Nucleus accumbens (tissue), 56 donors: Measurements from ENCODE around the gene TFAP2E.

Experiments used
- DNase-seq, 56 donors: peaks; one replicate each; lab custom pipeline; 2025; lab: John Stamatoyannopoulos, UW

TFAP2E gene

DNA sequence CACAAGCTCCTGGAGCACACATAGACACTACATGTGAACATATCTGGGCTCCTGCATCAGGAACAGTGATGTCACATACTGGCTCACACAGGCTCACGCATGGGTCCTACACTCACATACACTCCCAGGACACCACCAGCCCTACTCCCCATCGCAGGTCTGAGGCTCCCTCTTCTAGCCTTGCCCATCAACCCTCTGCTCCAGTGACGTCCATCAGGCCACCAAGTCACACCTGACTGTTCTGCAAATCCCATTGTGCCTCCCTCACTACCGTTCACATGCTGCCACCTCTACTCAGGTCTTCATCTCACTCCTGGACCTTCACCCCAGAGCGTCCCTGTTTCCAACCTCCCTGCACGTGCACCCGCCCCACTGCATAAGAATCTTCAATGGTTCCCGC is 18.1 kb downstream of the TFAP2E start:
- no peak for DNase-seq

DNA sequence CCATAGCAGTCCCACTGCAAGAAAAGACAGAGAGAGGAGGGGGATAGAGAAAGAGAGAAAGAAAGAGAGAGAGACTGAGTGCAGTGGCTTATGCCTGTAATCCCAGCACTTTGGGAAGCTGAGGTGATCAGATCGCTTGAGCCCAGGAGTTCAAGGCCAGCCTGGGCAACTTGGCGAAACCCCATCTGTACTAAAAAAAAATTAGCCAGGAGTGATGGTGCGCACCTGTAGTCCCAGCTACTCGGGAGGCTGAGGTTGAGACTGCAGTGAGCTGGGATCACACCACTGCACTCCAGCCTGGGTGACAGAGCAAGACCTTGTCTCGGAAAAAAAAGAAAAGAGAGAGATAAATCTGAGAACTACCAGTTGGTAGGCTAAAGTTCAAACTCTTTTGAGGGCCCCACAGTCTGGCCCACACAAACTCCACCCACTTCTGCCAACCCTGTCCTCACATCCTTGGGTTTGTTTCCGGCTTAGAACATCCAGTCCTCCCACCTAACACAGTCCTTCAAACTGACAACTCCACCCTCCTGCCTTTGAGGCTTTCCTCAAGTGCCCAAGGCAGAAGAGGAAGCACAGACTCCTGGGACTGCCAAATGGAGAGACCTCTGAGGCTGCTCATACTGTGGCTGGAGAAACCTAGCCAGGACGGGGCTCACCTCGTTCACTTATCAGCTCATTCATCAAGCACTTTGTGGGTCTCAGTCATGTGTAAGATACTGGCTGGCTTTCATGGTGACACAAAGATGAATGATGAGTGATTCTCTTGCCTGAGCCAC is 20.1 kb downstream of the TFAP2E start:
- no peak for DNase-seq

DNA sequence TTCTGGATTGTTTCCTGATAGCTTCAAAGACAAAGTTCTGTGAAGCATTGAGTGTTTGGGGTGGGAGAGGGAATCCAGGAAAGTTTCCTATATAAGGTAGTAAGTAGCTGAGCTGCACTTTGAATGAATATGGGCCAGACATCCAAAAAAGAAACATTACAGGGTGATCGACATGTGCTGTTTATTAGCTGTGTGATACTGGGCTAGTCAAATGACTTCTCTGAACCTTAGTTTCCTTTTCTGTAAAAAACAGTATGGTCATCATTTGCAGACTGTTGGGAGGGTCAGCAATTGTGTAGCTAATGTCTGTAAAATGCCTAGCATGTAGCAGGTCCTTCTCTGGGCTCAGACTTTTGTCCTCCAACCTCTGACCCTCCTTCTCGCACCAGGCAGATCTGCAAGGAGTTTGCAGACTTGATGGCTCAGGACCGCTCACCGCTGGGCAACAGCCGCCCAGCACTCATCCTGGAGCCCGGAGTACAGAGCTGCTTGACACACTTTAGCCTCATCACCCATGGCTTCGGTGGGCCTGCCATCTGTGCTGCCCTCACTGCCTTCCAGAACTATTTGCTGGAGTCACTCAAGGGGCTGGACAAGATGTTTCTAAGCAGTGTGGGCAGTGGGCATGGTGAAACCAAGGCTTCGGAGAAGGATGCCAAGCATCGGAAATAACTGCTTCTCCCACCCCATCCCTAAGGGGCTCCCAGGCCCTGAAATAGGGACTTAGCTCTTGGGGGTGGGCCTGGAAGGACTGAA is 21.1 kb downstream of the TFAP2E start:
- no peak for DNase-seq

DNA sequence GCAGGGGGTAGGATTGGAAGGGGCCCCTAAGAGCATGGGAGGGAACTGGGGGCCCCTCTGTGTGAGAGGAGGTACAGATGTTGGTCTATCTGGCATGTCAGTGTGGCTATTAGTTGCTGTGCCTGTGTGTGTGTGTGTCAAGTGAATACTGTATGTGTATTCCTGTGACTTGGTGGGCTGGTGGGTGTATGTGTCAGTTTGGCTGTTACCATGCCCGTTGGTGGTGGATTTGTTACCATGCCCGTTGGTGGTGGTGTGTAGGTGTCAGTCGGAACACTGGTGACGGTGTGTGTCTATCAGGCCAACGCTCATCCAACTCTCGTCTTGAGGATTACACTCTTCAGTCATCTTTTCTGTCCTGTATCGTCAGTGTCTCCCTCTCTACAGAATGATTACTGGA is 22.6 kb downstream of the TFAP2E start:
- no peak for DNase-seq

DNA sequence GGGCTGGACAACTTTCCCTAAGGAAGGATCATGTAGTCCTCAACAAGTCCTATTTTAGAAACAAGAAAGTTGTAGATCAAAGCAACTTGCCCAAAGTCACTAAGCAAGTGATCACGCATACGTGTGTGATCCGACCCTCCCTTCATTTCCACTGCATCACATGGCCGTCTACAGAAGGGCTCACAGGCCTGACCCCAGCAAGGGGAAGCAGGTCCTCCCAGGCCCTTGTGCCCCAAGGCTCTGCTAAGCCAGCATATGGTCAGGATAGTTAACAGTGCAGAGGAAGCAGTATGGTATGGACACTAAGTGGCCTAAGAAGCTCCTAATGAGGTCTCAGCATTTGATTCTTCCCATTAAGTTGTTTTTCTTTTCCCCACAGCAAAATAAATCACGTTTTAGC is 24.8 kb downstream of the TFAP2E start:
- DNase-seq: no peak

DNA sequence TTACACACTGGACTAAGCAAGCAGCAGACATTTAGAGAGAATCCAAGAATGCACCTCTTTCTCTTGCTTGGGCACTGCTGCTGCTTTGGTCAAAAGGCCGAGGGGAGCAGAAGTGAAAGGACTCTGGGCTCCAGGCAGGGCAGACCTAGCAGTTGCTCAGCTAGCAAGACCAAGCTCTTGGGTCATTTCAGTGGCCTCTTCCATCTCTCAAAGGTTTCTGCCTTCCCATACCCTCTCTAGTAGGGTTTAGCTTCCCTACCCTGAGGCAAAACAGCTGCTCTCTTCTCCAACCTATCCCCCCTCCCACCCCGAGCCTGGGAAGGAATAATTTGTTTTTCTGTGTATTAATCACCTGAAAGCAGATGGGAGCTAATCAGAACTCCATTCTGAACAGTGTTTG is 25.8 kb downstream of the TFAP2E start:
- DNase-seq: no peak

DNA sequence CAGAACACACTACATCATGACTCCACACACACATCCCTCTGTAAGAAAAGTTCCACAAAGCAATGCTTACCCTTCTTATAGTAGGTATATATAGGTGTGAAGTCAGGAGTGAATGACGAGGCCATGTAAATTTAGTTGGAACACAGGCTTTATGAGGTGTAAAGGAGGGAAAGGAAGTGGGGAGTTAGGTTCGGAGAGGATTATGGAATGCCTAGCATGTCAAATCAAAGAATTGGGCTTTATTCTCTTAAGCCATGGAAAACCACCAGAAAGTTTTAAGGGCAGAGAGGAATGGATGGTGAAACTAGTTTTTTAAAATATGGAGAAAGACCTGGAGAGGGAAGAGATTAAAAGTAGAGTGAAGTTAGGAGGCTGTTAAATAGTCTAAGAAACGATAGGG is 26.3 kb downstream of the TFAP2E start:
- DNase-seq: no peak

DNA sequence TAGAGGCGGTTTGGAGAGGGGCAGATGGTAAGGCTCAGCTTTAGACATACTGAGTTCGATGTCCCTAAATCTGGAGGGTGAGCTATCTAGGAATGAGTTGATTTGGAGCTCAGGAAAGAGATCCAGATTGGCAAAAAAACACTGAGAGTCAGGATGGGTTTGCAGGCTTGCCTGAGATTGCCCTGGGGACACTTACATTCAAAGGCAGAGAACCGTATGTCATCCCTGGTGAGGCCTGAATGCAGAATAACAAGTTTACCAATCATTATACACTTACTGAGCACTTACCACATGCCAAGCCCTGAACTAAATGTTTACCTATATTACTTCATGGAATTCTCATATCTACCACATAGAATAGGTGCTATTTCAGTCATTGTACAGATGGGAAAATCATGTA is 27.5 kb downstream of the TFAP2E start:
- no peak for DNase-seq

DNA sequence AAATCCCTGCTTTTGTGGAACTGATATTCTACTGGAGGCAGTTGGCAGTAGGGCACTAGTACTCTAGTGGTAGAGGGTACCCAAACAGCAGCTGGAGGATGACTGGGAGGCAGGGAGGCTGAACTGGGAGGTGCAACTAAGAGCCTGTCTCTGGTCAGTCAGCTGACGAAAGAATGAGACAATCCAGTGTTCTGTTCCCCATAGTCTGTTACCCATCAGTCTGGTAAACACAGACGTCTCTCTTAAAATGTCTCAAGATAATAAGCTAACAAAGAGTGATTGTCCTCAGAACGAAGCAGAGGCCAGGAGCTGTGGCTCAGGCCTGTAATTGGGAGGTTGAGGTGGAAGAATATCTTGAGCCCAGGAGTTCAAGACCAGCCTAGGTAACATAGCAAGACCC is 30.4 kb downstream of the TFAP2E start:
- peak in 6 of 56 donors; percentile 3 to 30 (median 14) for DNase-seq

DNA sequence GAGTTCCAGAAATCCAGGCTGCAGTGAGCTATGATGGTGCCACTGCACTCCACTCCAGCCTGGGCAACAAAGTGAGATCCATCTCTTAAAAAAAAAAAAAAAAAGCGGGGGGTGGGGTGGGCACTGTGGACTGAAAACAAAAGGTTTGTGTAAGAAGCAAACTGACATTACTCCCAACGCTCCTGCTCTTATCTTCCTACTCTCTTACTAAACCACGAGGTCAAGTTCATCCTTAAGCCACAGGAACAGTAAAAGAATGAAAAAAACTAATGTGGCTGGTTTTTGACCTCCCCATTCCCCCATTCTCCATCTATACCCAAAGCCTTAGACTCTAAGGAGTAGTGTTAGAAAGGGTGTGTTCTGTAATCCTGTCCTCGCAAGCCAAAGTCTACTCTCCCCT is 30.8 kb downstream of the TFAP2E start:
- no peak for DNase-seq

DNA sequence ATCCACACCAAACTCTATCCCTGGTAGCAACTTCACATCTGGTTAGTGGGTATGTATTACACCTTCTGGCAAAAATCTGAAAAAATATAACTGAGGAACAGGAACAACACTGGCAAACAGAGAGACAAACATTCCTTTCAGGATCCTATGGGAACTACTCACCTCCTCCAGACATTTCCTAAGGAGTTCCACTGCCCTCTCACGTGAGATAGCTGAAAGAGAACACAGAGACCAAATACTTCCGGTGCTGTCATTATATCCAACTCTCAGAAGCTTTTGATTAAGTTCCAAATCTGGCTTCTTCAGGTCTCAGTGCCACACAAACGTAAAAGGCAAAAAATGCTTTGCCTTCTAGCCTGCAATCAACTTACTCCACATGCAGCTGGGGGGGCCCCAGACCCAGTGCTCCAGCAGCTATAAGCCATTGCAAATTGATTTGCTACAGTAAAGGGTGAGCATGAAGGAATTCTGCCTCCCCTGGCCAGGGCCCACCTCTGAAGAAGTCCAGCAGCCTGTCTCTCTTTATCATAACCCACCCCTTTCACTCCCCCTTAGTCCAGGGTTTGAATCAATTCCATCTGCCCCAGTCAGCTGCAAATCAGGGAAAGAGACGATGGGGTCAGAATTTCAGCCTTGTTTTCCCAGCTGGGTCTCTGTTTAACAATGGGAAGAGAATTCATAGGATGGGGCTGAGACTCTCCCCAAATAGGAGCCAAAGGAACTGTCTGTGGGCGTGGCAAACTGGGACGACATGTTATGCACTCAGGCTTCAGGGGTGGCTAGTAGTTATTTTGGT is 32.2 kb downstream of the TFAP2E start:
- no peak for DNase-seq

DNA sequence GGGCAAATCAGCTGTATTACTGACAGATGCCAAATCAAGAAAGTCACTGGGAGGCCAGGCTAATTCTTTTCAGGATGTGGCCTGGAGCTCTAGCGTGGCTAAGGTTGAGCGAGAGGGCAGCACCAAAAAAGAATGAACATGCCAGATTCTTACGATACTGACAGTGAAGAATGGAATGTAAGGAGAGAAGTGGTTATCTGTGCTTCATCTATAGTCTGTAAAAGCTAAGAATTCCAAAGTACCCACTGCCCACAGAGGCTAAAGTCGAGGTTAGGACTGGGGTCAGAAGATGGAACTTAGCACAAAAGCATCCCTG is 32.7 kb downstream of the TFAP2E start:
- no peak for DNase-seq

DNA sequence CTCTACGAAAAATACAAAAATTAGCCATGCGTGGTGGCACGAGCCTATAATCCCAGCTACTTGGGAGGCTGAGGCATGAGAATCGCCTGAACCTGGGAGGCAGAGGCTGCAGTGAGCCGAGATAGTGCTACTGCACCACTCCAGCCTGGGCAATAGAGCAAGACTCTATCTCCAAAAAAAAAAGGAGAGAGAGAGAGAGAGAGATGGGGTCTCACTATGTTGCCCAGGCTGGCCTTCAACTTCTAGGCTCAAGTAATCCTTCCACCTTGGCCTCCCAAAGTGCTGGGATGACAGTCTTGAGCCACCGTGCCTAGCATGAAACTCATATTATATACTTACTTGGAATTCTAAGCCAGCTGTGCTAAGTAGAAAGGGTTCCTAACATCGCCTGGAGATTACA is 38.5 kb downstream of the TFAP2E start:
- DNase-seq: no peak

DNA sequence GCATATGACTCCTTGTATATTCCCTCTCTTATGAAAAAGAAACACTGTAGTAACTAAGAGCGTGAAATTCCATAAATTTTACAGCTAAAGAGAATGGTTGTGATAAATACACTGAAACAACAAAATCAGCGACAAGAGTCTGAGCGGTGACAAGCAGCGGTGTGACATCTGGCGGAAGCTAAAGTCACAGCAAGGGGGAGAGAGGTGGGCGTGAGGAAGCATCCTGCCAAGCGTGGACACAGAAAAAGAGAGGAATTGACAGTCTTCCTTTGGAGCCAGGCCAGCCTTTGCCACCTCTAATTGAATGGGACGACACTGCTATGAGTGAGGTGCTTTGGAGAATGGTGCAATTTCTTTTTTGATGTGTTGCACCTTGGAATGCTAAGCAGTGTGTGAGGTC is 42.3 kb downstream of the TFAP2E start:
- no peak for DNase-seq

DNA sequence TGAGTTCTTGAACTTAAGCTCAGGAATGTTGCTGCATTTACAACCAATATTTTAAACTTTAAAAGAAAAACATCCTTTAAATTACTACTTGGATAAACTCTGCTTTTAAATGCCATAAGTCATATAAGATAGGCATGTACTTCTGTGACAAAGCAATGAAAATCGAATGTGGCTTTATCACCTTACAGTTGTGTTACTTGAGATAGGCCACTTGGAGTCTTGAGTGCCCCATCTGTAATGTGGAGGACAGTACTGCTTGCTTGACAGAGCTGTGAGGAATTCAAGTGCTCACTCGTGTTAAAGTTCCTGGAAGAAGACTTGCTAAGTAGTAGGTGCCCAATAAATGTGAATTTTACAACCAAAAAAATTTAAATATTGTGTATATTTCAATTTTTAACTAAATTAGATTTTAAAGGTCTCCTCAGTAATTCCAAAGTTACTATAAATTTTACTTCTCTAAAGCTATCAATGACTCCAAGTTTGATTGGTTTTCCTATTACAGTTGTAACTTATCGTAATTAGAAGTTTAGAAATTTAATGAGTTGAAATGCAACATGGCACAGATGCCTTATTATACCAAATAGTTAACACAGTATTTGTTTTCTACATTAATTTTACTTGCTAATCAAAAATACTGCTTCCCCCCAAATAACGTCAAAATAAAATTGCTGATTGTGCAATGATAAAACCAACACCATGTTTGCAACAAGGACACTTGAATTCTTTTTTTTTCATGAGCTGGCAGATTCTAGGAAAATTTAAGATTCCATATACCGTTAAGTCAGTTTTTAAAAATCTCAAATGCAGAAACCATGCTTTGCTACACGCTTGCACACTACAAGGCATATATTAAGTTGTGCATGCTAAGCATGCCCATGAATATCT is 46.4 kb downstream of the TFAP2E start:
- no peak for DNase-seq

DNA sequence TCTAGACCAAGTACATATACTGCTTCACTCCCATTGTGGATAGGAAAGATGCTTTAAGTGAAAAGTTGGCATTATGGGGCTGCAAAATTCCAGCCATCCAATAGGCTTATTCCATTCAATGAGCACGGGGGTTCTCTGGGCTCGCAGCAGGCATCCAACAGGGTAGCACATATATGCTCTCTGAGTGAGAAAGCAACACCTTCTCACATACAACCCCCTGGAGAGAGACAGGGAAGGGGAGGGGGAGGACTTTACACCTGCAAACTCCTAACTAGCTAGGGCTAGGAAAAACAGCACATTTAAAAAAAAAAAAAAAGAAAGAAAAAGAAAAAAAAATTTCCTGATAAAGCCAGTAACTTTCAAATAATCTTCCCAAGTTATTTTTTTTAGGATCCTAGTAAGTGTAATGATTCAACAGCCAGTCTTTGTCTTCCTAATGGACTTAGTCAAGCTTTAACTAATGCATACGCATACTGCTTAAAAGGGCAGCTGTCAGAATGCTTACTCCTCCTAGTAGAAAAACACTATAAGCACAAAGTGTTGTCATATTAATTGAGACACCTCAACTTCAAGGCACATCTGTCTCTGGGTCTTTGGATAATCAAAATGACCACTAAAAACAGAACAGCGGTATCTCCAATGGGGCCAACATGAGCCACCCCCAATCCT is 49.5 kb downstream of the TFAP2E start:
- no peak for DNase-seq

DNA sequence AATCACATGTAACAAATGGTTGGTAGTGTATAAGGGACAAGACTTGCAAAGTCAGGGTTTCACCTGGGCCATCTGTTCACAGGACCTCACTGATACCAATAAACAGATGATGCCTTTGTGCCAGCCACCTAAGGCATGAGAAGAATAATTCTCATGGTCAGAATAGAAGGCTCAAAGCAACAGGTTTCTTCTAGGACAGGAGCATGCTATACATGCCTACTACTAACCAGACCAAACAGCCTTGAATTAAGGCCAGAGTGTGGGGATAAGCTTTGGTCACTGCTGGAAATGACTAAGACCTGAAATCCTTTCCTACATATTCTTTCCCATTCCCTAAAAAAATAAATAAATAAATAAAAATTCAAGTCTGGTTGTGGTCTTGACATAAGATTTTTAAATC is 50.7 kb downstream of the TFAP2E start:
- DNase-seq: no peak

DNA sequence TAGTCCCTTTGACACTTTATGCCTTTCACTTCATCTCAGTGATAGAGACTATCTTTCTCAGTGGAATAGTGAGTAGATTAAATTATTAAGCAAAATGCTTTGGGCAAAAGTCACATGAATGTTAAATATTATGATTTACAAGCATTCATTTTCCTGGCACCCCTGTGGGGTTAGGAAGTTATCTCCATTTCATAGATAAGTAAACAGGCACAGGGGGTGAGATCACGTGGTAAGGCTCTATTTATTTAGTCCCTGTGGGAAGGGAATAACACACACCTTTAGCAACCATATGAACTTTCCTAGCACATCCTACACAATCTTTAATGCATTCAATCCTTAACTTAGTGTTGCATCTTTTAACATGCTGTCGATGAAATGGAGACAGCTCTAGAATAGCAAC is 55.9 kb downstream of the TFAP2E start:
- DNase-seq: no peak

DNA sequence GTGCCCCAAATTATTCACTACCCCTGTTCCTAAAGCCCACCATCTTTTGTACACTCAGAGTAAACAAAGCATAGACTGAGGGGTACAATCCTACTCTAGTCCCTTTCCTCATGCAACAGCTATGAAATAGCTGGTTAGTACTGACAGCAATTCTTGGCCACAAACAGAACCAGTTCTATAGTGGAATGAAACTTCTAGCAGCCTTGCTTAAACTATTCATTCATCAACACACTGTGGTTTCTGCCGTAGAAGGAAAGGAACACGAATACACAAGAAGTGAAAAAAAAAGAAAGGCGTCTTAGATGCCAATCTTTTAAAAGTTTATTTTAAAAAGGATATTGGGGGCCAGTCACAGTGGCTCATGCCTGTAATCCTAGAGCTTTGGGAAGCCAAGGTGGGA is 58.3 kb downstream of the TFAP2E start:
- DNase-seq: no peak

DNA sequence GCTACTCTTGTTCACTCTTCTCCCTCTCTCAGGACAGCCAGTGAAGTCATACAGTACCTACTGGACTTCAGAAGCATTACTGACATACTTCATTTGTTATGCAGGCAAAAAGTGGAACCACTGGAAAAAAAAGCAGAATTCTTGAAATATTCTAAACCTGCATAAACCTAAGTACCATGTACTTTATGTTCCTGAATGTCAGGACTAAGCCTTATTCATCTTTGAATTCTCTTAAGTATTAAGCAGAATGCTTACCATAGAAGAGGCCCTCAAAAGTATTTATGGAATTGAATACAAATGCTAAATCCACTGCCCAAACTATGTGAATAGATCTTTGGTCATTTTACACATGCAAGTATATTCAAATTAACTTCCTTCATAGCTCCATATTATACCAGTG is 60.4 kb downstream of the TFAP2E start:
- DNase-seq: no peak
